Mammary epithelial cell (primary cell): ENCODE measurements around the gene RYK.

Source experiments
- CTCF ChIP-seq, 2 donors: IDR thresholded peaks in 1 of 2; conservative IDR thresholded peaks in 1 of 2; 2 replicates each; pipeline ENCODE4 v1.5.1; 2011 to 2012; ENCODE audit warnings: inconsistent platforms in 2 of 2, low read length in 2 of 2, mild to moderate bottlenecking in 2 of 2, control low read depth in 1 of 2, low read depth in 1 of 2; ENCODE audit not compliant: insufficient read depth in 1 of 2; ENCODE audit errors: extremely low read depth in 1 of 2
- EZH2 ChIP-seq: IDR thresholded peaks from 2 replicates; pipeline ENCODE4 v1.6.1; 2012; ENCODE audit warnings: low read length, inconsistent platforms, borderline replicate concordance

DNA sequence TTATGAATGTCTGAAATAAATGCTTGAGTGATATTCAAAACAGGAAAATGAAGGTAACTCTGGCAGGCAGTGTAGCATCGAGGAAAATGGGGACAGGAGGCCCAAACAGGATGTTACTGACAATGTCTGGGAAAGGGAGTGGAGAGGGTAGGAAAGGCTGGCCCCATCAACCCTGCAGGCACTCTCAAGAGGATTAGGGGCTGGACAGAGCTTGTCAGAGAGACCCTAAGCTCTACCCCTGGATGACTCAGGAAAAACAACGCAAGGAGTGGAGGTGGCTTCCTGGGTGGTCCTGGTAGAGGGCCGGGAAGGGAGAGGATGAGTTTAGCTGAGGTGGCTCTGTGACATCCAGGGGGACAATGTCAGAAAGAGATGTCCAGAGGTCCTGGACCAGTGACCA is 106.0 kb downstream of the RYK start:
- TF ChIP-seq CTCF (conservative IDR thresholded peaks at IDR 0.05 in 1 of 2, IDR thresholded peaks at IDR 0.05 in 1 of 2; ENCODE audit: extremely low read depth in 1 of 2, insufficient read depth in 1 of 2, low read depth in 1 of 2, low read length in 2 of 2) (no peak), EZH2 (no peak)
